Hepatocyte (in vitro differentiated cells): Measurements from ENCODE around the gene ING4. TPM values are rescaled to one million over a fixed set of nuclear protein-coding genes. Genes with fewer than 3 reads are reported as not detected.

Experiments
- DNase-seq: peaks from one replicate; pipeline ENCODE4 v3.0.0-alpha.2; 2016; ENCODE audit warnings: low spot score
- H2AFZ ChIP-seq: fragments of 200-600 bp; sonication (generic); 2 replicates; pipeline ENCODE4 v1.6.0; 2016; ENCODE audit warnings: antibody characterized with exemption, mild to moderate bottlenecking
- H3K27ac ChIP-seq: fragments of 200-600 bp; sonication (generic); 2 replicates; pipeline ENCODE4 v1.5.1; 2016; ENCODE audit warnings: mild to moderate bottlenecking
- H3K27me3 ChIP-seq: fragments of 200-600 bp; sonication (generic); 2 replicates; pipeline ENCODE4 v1.6.1; 2016
- H3K36me3 ChIP-seq: fragments of 200-600 bp; sonication (generic); replicated peaks from 2 replicates; pipeline ENCODE4 v1.5.1; 2016; ENCODE audit warnings: low read depth; ENCODE audit not compliant: insufficient read depth
- H3K4me1 ChIP-seq: fragments of 200-600 bp; sonication (generic); 2 replicates; pipeline ENCODE4 v1.5.1; 2016; ENCODE audit warnings: mild to moderate bottlenecking, moderate library complexity; ENCODE audit not compliant: insufficient read depth
- H3K4me2 ChIP-seq: fragments of 200-600 bp; sonication (generic); 2 replicates; pipeline ENCODE4 v1.6.0; 2016
- H3K4me3 ChIP-seq: fragments of 200-600 bp; sonication (generic); 2 replicates; pipeline ENCODE4 v1.5.1; 2016; ENCODE audit warnings: mild to moderate bottlenecking
- H3K79me2 ChIP-seq: fragments of 200-600 bp; sonication (generic); 2 replicates; pipeline ENCODE4 v1.6.0; 2017; ENCODE audit warnings: mild to moderate bottlenecking
- H3K9me2 ChIP-seq: fragments of 200-600 bp; sonication (generic); replicated peaks from 2 replicates; pipeline ENCODE4 v1.6.0; 2017; ENCODE audit warnings: mild to moderate bottlenecking; ENCODE audit not compliant: insufficient read depth
- H3K9me3 ChIP-seq: fragments of 200-600 bp; sonication (generic); 2 replicates; pipeline ENCODE4 v1.5.1; 2016; ENCODE audit warnings: low read depth, mild to moderate bottlenecking
- H4K20me1 ChIP-seq: fragments of 200-600 bp; sonication (generic); 2 replicates; pipeline ENCODE4 v1.6.0; 2016; ENCODE audit warnings: mild to moderate bottlenecking; ENCODE audit not compliant: insufficient read depth, poor library complexity, severe bottlenecking
- EZH2 ChIP-seq: fragments of 200-600 bp; sonication (generic); IDR thresholded peaks from 2 replicates; pipeline ENCODE4 v1.6.1; 2016; ENCODE audit warnings: antibody characterized with exemption, mild to moderate bottlenecking, borderline replicate concordance
- EZH2phosphoT487 ChIP-seq: fragments of 200-600 bp; sonication (generic); IDR thresholded peaks from one replicate; pipeline ENCODE4 v1.6.1; 2018; ENCODE audit warnings: antibody characterized with exemption, mild to moderate bottlenecking, low read depth, moderate library complexity; ENCODE audit not compliant: unreplicated experiment, severe bottlenecking
- WGBS: methylation state at CpG from one replicate; pipeline ENCODE4 v1.1.6; 2016; ENCODE audit warnings: low lambda C conversion rate; ENCODE audit errors: missing lambda C conversion rate; 5-methylcytosine and 5-hydroxymethylcytosine counted together
- polyA plus RNA-seq: library from polyadenylated mRNA; unstranded; fragments of >200 nt; fragmentation: Nextera tagmentation; extraction: Ambion mirVana; gene quantifications from 2 replicates; pipeline ENCODE4 v1.2.1, GENCODE V29; 2016
- total RNA-seq: library from RNA; depleted of rRNA; stranded (reverse); fragments of >200 nt; gene quantifications from 2 replicates; pipeline ENCODE4 v1.2.3, GENCODE V29; 2014
- TF ChIP-seq, protein P1 (sequence below): fragments of 200-600 bp; sonication (generic); IDR thresholded peaks from 2 replicates; pipeline ENCODE4 v1.5.1; 2016; ENCODE audit warnings: antibody characterized with exemption, mild to moderate bottlenecking; ENCODE audit not compliant: poor library complexity

The ING4 gene
- total and polyA plus RNA-seq, 2 experiments from 2014 or later = 38.9 to 39.7 TPM

DNA sequence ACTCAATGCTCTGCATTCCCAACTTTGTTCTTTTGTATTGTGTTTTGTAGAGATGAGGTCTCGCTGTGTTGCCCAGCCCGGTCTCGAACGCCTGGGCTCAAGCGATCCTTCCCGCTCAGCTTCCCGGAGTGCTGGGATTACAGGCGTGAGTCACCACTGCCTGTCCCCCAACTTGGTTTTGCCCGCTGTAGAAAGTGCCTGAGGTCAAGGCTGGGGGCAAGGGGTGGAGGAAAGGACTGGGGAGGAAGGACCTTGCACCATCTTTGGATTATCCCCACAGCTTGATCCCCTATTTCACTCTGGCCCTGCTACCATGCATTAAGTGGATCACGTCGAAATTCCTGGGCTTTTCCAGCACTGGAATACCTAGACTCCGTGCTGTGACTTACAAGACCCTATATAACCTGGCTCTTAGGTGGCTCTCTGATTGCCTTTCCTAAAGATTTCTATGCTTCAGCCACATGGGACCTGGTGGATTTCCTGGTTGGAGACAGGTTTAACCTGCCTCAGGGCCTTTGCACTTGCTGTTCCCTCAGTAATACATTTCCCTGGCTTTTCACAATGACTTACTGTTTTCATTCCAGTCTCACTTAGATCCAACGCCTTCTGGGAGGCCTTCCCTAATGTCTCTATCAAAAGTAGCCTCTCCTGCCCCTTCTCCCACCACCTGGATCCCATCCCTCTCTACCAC, 38.3 kb upstream of the ING4 start:
- H3K27ac ChIP-seq = no peak overlapping the region
- H3K79me2 ChIP-seq = no peaks in the 10 kb centered on the region
- DNase-seq = no peak
- no peaks in the 10 kb centered on the region for H3K9me3 ChIP-seq
- H3K4me1 ChIP-seq = peaks cover 10% of the 10 kb centered on the region
- H2AFZ ChIP-seq = peak overlapping the region; percentile 63
- H3K4me3 ChIP-seq = peak overlapping the region; percentile 36
- no peaks in the 10 kb centered on the region for H3K36me3 ChIP-seq
- TF ChIP-seq EZH2phosphoT487 = no peak
- TF ChIP-seq, protein P1, sequence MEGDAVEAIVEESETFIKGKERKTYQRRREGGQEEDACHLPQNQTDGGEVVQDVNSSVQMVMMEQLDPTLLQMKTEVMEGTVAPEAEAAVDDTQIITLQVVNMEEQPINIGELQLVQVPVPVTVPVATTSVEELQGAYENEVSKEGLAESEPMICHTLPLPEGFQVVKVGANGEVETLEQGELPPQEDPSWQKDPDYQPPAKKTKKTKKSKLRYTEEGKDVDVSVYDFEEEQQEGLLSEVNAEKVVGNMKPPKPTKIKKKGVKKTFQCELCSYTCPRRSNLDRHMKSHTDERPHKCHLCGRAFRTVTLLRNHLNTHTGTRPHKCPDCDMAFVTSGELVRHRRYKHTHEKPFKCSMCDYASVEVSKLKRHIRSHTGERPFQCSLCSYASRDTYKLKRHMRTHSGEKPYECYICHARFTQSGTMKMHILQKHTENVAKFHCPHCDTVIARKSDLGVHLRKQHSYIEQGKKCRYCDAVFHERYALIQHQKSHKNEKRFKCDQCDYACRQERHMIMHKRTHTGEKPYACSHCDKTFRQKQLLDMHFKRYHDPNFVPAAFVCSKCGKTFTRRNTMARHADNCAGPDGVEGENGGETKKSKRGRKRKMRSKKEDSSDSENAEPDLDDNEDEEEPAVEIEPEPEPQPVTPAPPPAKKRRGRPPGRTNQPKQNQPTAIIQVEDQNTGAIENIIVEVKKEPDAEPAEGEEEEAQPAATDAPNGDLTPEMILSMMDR = no peak
- TF ChIP-seq EZH2 = no peak
- H3K27me3 ChIP-seq = peaks cover 73% of the 10 kb centered on the region
- peak overlapping the region; percentile 96 for H3K4me2 ChIP-seq
- no peaks in the 10 kb centered on the region for H3K9me2 ChIP-seq
- 24% methylated on average over 13 of the region's 13 CpGs for WGBS
- H4K20me1 ChIP-seq = no peaks in the 10 kb centered on the region

DNA sequence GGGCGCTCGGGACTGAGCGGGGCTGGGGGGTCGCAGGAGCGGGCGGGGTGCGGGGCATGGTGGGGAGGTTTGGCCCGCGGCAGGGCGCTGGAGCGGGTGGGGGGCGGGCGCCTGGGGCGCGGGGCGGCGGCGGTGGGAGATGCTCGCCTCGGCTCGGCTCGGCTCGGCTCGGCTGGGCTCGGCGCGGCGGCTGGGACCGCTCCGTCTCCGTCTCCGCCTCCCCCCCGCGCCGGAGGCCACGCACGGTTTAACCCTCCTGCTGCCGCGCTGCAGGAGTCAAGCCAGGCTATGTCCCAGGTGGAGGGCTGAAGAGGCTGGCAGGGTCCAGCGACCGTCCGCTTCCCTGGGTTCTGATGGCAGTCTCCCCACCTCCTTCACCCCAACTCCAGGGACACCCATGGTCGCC, 37.7 kb upstream of the ING4 start, which contains the start of gene PIANP:
TSS of gene PIANP (minus strand) at position 170 of the 406 bp plus-strand sequence. CDS start 2,754 bp downstream, outside the sequence.
- peak within 1 kb of the TSS; percentile 63 for H2AFZ ChIP-seq
- H3K4me3 ChIP-seq = peak within 1 kb of the TSS; percentile 58
- WGBS = 3% methylated on average over 4 of the region's 43 CpGs
- H4K20me1 ChIP-seq = no peaks in the 10 kb centered on the region
- peaks cover 10% of the 10 kb centered on the region for H3K4me1 ChIP-seq
- no peaks in the 10 kb centered on the region for H3K79me2 ChIP-seq
- H3K27me3 ChIP-seq = peaks cover 73% of the 10 kb centered on the region
- DNase-seq = peak; percentile 77
- H3K9me2 ChIP-seq = no peaks in the 10 kb centered on the region
- H3K36me3 ChIP-seq = no peaks in the 10 kb centered on the region
- TF ChIP-seq, protein P1 = no peak
- no peak for TF ChIP-seq EZH2
- TF ChIP-seq EZH2phosphoT487 = no peak
- no peak within 1 kb of the TSS for H3K27ac ChIP-seq
- H3K4me2 ChIP-seq = peak within 1 kb of the TSS; percentile 96
- no peaks in the 10 kb centered on the region for H3K9me3 ChIP-seq

DNA sequence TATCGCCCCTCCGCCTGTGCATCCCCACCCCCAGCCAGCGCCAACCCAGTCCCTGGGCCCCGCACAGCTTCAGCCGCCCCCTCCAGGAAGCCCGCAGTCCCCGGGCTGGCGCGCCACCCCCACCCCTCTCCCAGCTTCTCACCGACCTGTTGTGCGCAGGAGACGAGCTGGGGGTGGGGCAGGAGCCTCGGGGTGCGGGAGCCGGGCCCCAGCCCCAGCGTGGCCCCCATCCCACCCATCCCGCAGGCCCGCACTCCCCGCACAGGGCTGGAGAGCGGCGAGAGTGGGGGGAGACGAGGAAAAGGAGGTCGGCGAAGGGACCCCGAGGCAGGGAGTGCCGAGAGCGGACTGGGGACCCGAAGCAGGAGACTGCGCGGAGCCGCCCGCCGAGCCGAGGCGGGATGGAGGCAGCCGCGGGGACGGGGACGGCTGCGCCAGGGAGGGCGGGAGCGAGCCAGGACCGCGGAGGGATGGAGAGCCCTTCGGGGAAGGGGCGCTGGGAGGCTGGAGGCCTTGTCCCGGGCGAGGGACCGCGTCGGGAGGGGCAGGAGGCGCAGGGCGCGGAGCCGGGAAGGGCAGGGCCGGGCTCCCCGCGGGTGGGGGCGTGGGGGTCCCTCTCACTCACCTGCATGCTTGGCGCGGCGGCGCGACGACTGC, 37.2 kb upstream of the ING4 start:
- Histone ChIP-seq H3K9me3 (no peaks in the 10 kb centered on the region), H4K20me1 (no peaks in the 10 kb centered on the region), H3K4me1 (peaks cover 10% of the 10 kb centered on the region), H3K4me3 (peak overlapping the region; percentile 58), H3K36me3 (no peaks in the 10 kb centered on the region), H3K27me3 (peaks cover 73% of the 10 kb centered on the region), H3K4me2 (peak overlapping the region; percentile 96), H3K79me2 (no peaks in the 10 kb centered on the region), H3K9me2 (no peaks in the 10 kb centered on the region), H2AFZ (peak overlapping the region; percentile 56), H3K27ac (no peak overlapping the region)
- peak; percentile 40 for DNase-seq
- 2% methylated on average over 8 of the region's 65 CpGs for WGBS
- no peak for TF ChIP-seq EZH2phosphoT487
- TF ChIP-seq, protein P1 = no peak
- no peak for TF ChIP-seq EZH2
